ENCODE measurements around the gene SMYD3.

DNA sequence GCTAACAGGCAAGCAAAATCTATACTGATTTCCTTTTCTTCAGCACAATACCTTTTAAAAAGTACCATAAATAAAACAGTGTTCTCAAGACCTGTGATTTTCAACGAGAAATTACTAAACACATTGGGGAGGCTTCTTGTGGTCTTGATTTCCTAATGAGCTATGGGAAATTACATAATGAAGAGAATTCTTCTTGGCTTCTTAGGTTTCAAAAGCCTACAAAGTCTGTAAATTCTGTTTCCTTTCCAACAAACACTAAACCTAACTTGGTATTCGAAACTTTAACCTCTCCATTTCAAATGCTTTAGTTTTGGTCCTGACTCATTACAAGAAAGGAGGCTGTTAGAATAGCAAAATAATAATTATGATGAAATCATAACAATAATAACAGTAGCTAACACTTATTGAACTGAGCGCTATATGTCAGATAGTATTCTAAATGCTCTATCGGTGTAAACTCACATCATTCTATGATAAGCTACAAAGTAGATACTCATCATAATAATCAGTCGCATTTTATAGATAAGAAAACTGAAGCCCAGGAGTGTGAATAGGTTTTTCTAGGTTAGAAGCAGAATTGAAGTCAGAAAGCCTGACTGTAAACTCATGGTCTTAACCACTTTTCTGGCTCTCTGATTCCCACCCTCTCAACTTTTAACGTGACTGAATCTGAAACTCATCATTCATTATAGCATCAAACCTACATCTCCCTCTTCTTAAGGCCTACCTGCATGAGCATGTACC, 486.7 kb downstream of the SMYD3 start:
- TF ChIP-seq POLR2AphosphoS5 (IDR thresholded peaks at IDR 0.05): no peak
- no peak for TF ChIP-seq RAD21 (conservative IDR thresholded peaks at IDR 0.05)
- TF ChIP-seq SMC3 (conservative IDR thresholded peaks at IDR 0.05; ENCODE audit: poor library complexity): no peak
- TF ChIP-seq EP300 (conservative IDR thresholded peaks at IDR 0.05; ENCODE audit: poor library complexity, severe bottlenecking): no peak
- no peak for TF ChIP-seq CTCF (IDR thresholded peaks at IDR 0.05; ENCODE audit: poor library complexity, severe bottlenecking)

Measured in neural cell (in vitro differentiated cells).